ENCODE results near the gene LBH. TPM values are rescaled to one million over a fixed set of nuclear protein-coding genes. Genes with fewer than 3 reads are reported as not detected.

The LBH gene
- polyA plus RNA-seq, 1 donor (not counting 4 experiments of a cell fraction or from before 2014, with no cell fraction given) = 0.83 TPM

DNA sequence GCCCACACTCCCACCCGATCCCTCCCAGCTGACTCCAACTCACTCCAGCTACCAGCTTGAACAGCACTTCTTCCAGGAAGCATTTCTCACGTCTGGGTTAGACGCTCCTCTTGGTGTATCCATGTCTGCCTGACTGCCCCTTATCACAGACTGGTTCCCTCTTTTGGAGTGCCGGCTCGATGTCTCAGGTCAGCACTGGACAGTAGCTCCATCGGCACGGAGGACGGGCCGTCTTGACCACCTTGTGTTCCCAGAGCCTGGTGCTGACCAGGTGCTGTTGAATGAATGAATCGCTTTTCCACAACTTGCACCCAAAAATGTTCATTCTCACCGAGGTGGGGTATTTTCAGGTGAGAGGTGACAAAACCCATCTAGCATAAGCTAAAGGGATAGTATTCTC, 71.8 kb downstream of the LBH start:
- dilution Hi-C loops (cut with MboI; ENCODE audit: extremely low pct_ligation_motif_present, low sequenced_read_pairs) = no loop called here
- no peak overlapping the region for H3K4me3 ChIP-seq (ENCODE audit: control insufficient read depth in 2 of 3, extremely low read depth in 1 of 3, insufficient read depth in 2 of 3, low read depth in 1 of 3, low read length in 3 of 3)
- no peaks in the 10 kb centered on the region for H3K9me1 ChIP-seq (ENCODE audit: control insufficient read depth, extremely low read depth, insufficient read depth, low read length)
- H3K4me1 ChIP-seq (ENCODE audit: control insufficient read depth, extremely low read depth, insufficient read depth, low read length) = no peaks in the 10 kb centered on the region
- no peaks in the 10 kb centered on the region for H3K9me3 ChIP-seq (ENCODE audit: control insufficient read depth, low read depth, low read length)
- H3K4me2 ChIP-seq (ENCODE audit: control insufficient read depth, extremely low read depth, insufficient read depth, low read depth, low read length) = no peak overlapping the region
- H2AFZ ChIP-seq (ENCODE audit: control insufficient read depth, low read length) = no peak overlapping the region
- H4K20me1 ChIP-seq (ENCODE audit: control insufficient read depth, extremely low read depth, insufficient read depth, low read length) = no peaks in the 10 kb centered on the region
- H3K27me3 ChIP-seq (ENCODE audit: control insufficient read depth, extremely low read depth, insufficient read depth, low read length) = peaks cover 5% of the 10 kb centered on the region
- TF ChIP-seq, protein P1, sequence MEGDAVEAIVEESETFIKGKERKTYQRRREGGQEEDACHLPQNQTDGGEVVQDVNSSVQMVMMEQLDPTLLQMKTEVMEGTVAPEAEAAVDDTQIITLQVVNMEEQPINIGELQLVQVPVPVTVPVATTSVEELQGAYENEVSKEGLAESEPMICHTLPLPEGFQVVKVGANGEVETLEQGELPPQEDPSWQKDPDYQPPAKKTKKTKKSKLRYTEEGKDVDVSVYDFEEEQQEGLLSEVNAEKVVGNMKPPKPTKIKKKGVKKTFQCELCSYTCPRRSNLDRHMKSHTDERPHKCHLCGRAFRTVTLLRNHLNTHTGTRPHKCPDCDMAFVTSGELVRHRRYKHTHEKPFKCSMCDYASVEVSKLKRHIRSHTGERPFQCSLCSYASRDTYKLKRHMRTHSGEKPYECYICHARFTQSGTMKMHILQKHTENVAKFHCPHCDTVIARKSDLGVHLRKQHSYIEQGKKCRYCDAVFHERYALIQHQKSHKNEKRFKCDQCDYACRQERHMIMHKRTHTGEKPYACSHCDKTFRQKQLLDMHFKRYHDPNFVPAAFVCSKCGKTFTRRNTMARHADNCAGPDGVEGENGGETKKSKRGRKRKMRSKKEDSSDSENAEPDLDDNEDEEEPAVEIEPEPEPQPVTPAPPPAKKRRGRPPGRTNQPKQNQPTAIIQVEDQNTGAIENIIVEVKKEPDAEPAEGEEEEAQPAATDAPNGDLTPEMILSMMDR (optimal IDR thresholded peaks at IDR 0.05 in 1 of 3, IDR thresholded peaks at IDR 0.05 in 1 of 3, conservative IDR thresholded peaks at IDR 0.05 in 1 of 3; ENCODE audit: extremely low read depth in 1 of 3, insufficient read depth in 2 of 3, low read length in 3 of 3) = no peak
- TF ChIP-seq EZH2 (IDR thresholded peaks at IDR 0.05; ENCODE audit: low read length) = no peak
- no peaks in the 10 kb centered on the region for H3K36me3 ChIP-seq (ENCODE audit: control insufficient read depth in 2 of 2, extremely low read depth in 1 of 2, insufficient read depth in 2 of 2, low read length in 2 of 2)
- H3K79me2 ChIP-seq (ENCODE audit: control insufficient read depth, insufficient read depth, low read length) = no peaks in the 10 kb centered on the region
- DNase-seq (ENCODE audit: low read depth, low spot score) (no peak), FAIRE-seq (no peak)
- no peak overlapping the region for H3K27ac ChIP-seq (ENCODE audit: control insufficient read depth, insufficient read depth, low read length)
- H3K9ac ChIP-seq (ENCODE audit: control insufficient read depth, extremely low read depth, insufficient read depth, low read length) = no peak overlapping the region

DNA sequence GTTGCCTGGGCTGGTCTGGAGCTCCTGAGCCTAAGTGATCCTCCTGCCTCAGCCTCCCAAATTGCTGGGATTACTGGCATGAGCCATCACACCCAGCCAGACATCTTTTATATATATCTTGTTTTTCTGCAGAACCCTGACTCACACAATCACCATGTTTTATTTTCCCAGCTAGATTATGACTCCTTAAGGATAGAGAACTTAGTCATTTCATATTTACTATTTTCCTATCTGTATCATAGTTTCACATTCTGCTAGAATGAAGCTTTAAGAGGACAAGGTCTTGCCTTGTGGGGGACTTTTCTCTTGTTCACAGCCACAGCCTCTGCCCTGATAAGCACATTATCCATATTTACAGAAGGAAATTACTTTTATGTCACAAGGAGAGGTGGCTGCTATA, 73.9 kb downstream of the LBH start:
- Histone ChIP-seq H3K9ac (ENCODE audit: control insufficient read depth, extremely low read depth, insufficient read depth, low read length) (no peak overlapping the region), H2AFZ (ENCODE audit: control insufficient read depth, low read length) (no peak overlapping the region), H3K4me3 (ENCODE audit: control insufficient read depth in 2 of 3, extremely low read depth in 1 of 3, insufficient read depth in 2 of 3, low read depth in 1 of 3, low read length in 3 of 3) (no peak overlapping the region), H3K4me2 (ENCODE audit: control insufficient read depth, extremely low read depth, insufficient read depth, low read depth, low read length) (no peak overlapping the region), H4K20me1 (ENCODE audit: control insufficient read depth, extremely low read depth, insufficient read depth, low read length) (no peaks in the 10 kb centered on the region), H3K4me1 (ENCODE audit: control insufficient read depth, extremely low read depth, insufficient read depth, low read length) (no peaks in the 10 kb centered on the region), H3K27ac (ENCODE audit: control insufficient read depth, insufficient read depth, low read length) (no peak overlapping the region), H3K79me2 (ENCODE audit: control insufficient read depth, insufficient read depth, low read length) (no peaks in the 10 kb centered on the region), H3K36me3 (ENCODE audit: control insufficient read depth in 2 of 2, extremely low read depth in 1 of 2, insufficient read depth in 2 of 2, low read length in 2 of 2) (no peaks in the 10 kb centered on the region), H3K9me1 (ENCODE audit: control insufficient read depth, extremely low read depth, insufficient read depth, low read length) (no peaks in the 10 kb centered on the region), H3K9me3 (ENCODE audit: control insufficient read depth, low read depth, low read length) (no peaks in the 10 kb centered on the region), H3K27me3 (ENCODE audit: control insufficient read depth, extremely low read depth, insufficient read depth, low read length) (peaks cover 5% of the 10 kb centered on the region)
- TF ChIP-seq EZH2 (IDR thresholded peaks at IDR 0.05; ENCODE audit: low read length) = no peak
- TF ChIP-seq, protein P1 (optimal IDR thresholded peaks at IDR 0.05 in 1 of 3, IDR thresholded peaks at IDR 0.05 in 1 of 3, conservative IDR thresholded peaks at IDR 0.05 in 1 of 3; ENCODE audit: extremely low read depth in 1 of 3, insufficient read depth in 2 of 3, low read length in 3 of 3) = no peak
- dilution Hi-C loops (cut with MboI; ENCODE audit: extremely low pct_ligation_motif_present, low sequenced_read_pairs) = no loop called here
- DNase-seq (ENCODE audit: low read depth, low spot score) (no peak), FAIRE-seq (no peak)
